Activated CD8-positive, alpha-beta T cell treated with anti-CD3 and anti-CD28 coated beads for 36 hours (primary cell): ENCODE results near the gene CENPVL2. TPM values are rescaled to one million over a fixed set of nuclear protein-coding genes. Genes with fewer than 3 reads are reported as not detected.
A peak's percentile ranks its signal among the peaks of the same experiment; 100 is the strongest.
"Not testable (repeated sequence)": the region's sequence is repeated elsewhere in the genome, so short reads cannot be mapped to it uniquely, and the experiment has no call there.

Source experiments
- ATAC-seq: fragments of 200-7000 bp; cut with Tn5 transposase; one replicate; pipeline ENCODE4 v1.10.0; 2021; ENCODE audit warnings: mild to moderate bottlenecking, moderate library complexity
- CTCF ChIA-PET: fragments of 350-600 bp; sonication (Branson Sonifier 250); formaldehyde crosslinking; loops from one replicate; lab custom pipeline; 2021; ENCODE audit warnings: antibody characterized with exemption; lab: Charles Lee
- POLR2A ChIA-PET: fragments of 350-600 bp; sonication (Branson Sonifier 250); formaldehyde crosslinking; loops from one replicate; lab custom pipeline; 2021; ENCODE audit warnings: antibody characterized with exemption; lab: Charles Lee
- DNase-seq: peaks from one replicate; pipeline ENCODE4 v3.0.0-alpha.2; 2020
- H3K27ac Mint-ChIP-seq: one replicate; pipeline ENCODE4 v1.8.0; 2021; ENCODE audit warnings: mild to moderate bottlenecking, mixed read lengths
- H3K27me3 Mint-ChIP-seq: one replicate; pipeline ENCODE4 v1.8.0; 2021; ENCODE audit warnings: mixed read lengths
- H3K36me3 Mint-ChIP-seq: one replicate; pipeline ENCODE4 v1.8.0; 2021; ENCODE audit warnings: low read depth, mixed read lengths
- H3K4me1 Mint-ChIP-seq: one replicate; pipeline ENCODE4 v1.8.0; 2021; ENCODE audit warnings: low read depth, mixed read lengths
- H3K4me3 Mint-ChIP-seq: one replicate; pipeline ENCODE4 v1.8.0; 2021; ENCODE audit warnings: mild to moderate bottlenecking, moderate library complexity, mixed read lengths
- H3K9me3 Mint-ChIP-seq: one replicate; pipeline ENCODE4 v1.8.0; 2021; ENCODE audit warnings: mixed read lengths
- CTCF ChIP-seq: fragments of 200-600 bp; IDR thresholded peaks from one replicate; pipeline ENCODE4 v1.8.0; 2022; ENCODE audit warnings: antibody characterized with exemption, mild to moderate bottlenecking
- intact Hi-C: fragments of 100-400 bp; cut with micrococcal nuclease; formaldehyde crosslinking; loops from one replicate; pipeline ENCODE4 v1.10.0; 2022
- total RNA-seq, 2 experiments: library from RNA; stranded (reverse); gene quantifications; one replicate each; pipeline ENCODE4 v1.2.3, GENCODE V29; 2021

The CENPVL2 gene
- total RNA-seq, 2 experiments from 2014 or later: not detected

DNA sequence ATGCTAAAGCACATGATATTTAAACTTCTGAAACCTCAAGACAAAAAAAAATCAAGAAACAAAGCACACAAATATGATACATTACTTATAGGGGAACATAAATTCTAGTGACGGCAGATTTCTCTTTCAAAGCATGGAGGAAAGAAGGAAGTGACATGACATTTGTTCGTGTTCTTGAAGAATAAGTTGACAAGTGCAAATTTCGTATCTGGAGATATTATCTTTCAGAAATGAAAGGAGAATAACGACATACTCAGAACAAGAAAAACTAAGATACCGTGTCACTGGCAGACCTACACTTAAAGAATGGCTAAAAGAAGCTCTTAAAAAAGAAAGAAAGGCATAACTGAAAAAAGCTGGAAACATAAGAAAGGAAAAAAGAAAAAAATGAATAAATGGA is 16.6 kb downstream of the CENPVL2 start:
- H3K4me3 Mint-ChIP-seq: no peak overlapping the region
- ATAC-seq (no peak), DNase-seq (no peak)
- H3K36me3 Mint-ChIP-seq: no peaks in the 10 kb centered on the region
- POLR2A ChIA-PET: no interaction called here
- H3K27ac Mint-ChIP-seq: no peak overlapping the region
- no peaks in the 10 kb centered on the region for H3K27me3 Mint-ChIP-seq
- no peaks in the 10 kb centered on the region for H3K4me1 Mint-ChIP-seq
- intact Hi-C loops: no loop called here
- H3K9me3 Mint-ChIP-seq: no peaks in the 10 kb centered on the region
- CTCF ChIA-PET: interaction anchor here (1.2 kb wide), 1 partner anchor 24 kb away, joined by 3 read pairs; no protein-coding TSS in a partner anchor
- TF ChIP-seq CTCF: no peak

- Mint-ChIP-seq H3K27me3 (peaks cover 11% of the 10 kb centered on the region), H3K27ac (no peak overlapping the region), H3K36me3 (no peaks in the 10 kb centered on the region), H3K9me3 (no peaks in the 10 kb centered on the region), H3K4me3 (no peak overlapping the region), H3K4me1 (no peaks in the 10 kb centered on the region)
- no peak for ATAC-seq
- ChIA-PET CTCF (no interaction called here), POLR2A (no interaction called here)
- no peak for TF ChIP-seq CTCF
- no peak for DNase-seq
- intact Hi-C loops: no loop called here
Measured at GRCh38 chrX:51643377-51643776, 39.3 kb downstream of the CENPVL2 start.

DNA sequence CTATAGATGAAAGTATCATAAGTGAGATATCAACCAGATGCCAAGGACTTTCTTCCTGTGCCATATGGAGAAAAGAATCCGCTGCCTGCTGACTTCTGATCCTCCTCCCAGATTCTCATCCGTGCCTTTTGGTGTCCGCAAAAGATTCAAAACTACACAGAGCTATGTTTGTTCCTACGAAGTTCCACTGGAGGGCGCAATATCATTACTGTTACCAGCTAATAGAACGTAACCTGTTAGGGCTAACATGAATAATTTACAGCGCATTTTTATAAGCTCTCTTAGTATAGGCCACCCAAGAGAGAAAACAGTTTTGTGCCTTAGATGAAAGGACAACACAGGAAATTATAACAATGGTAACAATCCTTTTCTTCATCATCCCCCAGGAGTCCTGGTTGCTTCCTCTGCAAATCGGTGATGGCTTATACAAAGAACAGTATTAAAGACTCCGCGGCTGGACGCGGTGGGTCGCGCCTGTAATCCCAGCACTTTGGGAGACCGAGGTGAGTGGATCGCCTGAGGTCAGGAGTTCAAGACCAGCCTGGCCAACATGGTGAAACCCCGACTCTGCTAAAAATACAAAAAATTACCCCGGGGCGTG is 41.1 kb downstream of the CENPVL2 start:
- Mint-ChIP-seq H3K4me3 (no peak overlapping the region), H3K27me3 (peaks cover 11% of the 10 kb centered on the region), H3K36me3 (no peaks in the 10 kb centered on the region), H3K4me1 (no peaks in the 10 kb centered on the region), H3K9me3 (no peaks in the 10 kb centered on the region), H3K27ac (no peak overlapping the region)
- DNase-seq (peak; percentile 23), ATAC-seq (peak; percentile 64)
- ChIA-PET CTCF (interaction anchor here (1.0 to 1.4 kb wide), 3 partner anchors 24 to 620 kb away, joined by 3 to 5 read pairs (median 3); no protein-coding TSS in a partner anchor), POLR2A (no interaction called here)
- intact Hi-C loops: no loop called here
- peak; percentile 35 for TF ChIP-seq CTCF

GRCh38 chrX:51636511-51636910 is 46.1 kb downstream of the CENPVL2 start:
- H3K27me3 Mint-ChIP-seq, H3K36me3 Mint-ChIP-seq, CTCF ChIA-PET, H3K4me3 Mint-ChIP-seq, DNase-seq, H3K4me1 Mint-ChIP-seq, H3K27ac Mint-ChIP-seq, H3K9me3 Mint-ChIP-seq, POLR2A ChIA-PET, ATAC-seq, intact Hi-C loops: not testable (repeated sequence)

Other genes with a start within 250 kb of the CENPVL2 start
- gene NUDT11, start 186.2 kb downstream of the CENPVL2 start, total RNA-seq: 1 to 10 TPM; 1.8 to 2.5 TPM
- under 1 TPM; 0.25 to 0.27 TPM for gene CENPVL3, start 63.9 kb downstream of the CENPVL2 start, total RNA-seq
- not detected for gene CENPVL1, start 27.7 kb upstream of the CENPVL2 start, total RNA-seq
- gene GSPT2, start 60.6 kb upstream of the CENPVL2 start, total RNA-seq: 10 to 100 TPM in 1 of 2 experiments, 1 to 10 TPM in 1; 9.7 to 10.0 TPM
- 10 to 100 TPM; 60.1 to 63.0 TPM for gene MAGED1, start 210.8 kb upstream of the CENPVL2 start, total RNA-seq